GM21447 (cell line): Measurements from ENCODE around the gene OPA3.
"Not testable (repeated sequence)": the region's sequence is repeated elsewhere in the genome, so short reads cannot be mapped to it uniquely, and the experiment has no call there.

Experiments used
- ATAC-seq: cut with Tn5 transposase; IDR thresholded peaks from one replicate; pipeline ENCODE4 v1.9.1; 2021; ENCODE audit not compliant: unreplicated experiment

Gene OPA3

GRCh38 chr19:45584332-45585157 is at the start of gene OPA3:
OPA3 (minus strand) TSS chr19:45584802; CDS start chr19:45584764, 38 bp downstream.
- peak; percentile 81 for ATAC-seq

- no peak for ATAC-seq
Observed at GRCh38 chr19:45632468-45633196, 48.0 kb upstream of the OPA3 start.

- peak; percentile 58 for ATAC-seq
Observed at GRCh38 chr19:45630463-45630862, 45.9 kb upstream of the OPA3 start.

GRCh38 chr19:45629704-45630103 is 45.1 kb upstream of the OPA3 start:
- no peak for ATAC-seq

- ATAC-seq: not testable (repeated sequence)
Observed at GRCh38 chr19:45628219-45628618, 43.6 kb upstream of the OPA3 start.

- ATAC-seq: no peak
Observed at GRCh38 chr19:45623984-45624383, 39.4 kb upstream of the OPA3 start.

- ATAC-seq: no peak
Observed at GRCh38 chr19:45621976-45622503, 37.4 kb upstream of the OPA3 start.

GRCh38 chr19:45621389-45621788 is 36.8 kb upstream of the OPA3 start:
- no peak for ATAC-seq

- ATAC-seq: no peak
Observed at GRCh38 chr19:45616704-45617017, 32.1 kb upstream of the OPA3 start.

- ATAC-seq: no peak
Observed at GRCh38 chr19:45615795-45616703, 31.4 kb upstream of the OPA3 start.

GRCh38 chr19:45615056-45615455 is 30.5 kb upstream of the OPA3 start:
- ATAC-seq: not testable (repeated sequence)

GRCh38 chr19:45613926-45614725 is 29.5 kb upstream of the OPA3 start:
- ATAC-seq: peak; percentile 82

- no peak for ATAC-seq
Observed at GRCh38 chr19:45608948-45609347, 24.3 kb upstream of the OPA3 start.

- ATAC-seq: no peak
Observed at GRCh38 chr19:45607071-45608029, 22.7 kb upstream of the OPA3 start.

GRCh38 chr19:45601524-45602374 is 17.1 kb upstream of the OPA3 start, which contains the start of gene GPR4:
GPR4 (minus strand) TSS chr19:45602212; CDS start chr19:45591866, 10,346 bp downstream.
- ATAC-seq: no peak

GRCh38 chr19:45601115-45601514 is 16.5 kb upstream of the OPA3 start:
- ATAC-seq: no peak

- no peak for ATAC-seq
Observed at GRCh38 chr19:45600340-45600885, 15.8 kb upstream of the OPA3 start.

GRCh38 chr19:45599286-45599685 is 14.7 kb upstream of the OPA3 start:
- ATAC-seq: no peak
